CD14-positive monocyte (primary cell): Measurements from ENCODE around the gene DBNDD2. TPM values are rescaled to one million over a fixed set of nuclear protein-coding genes. Genes with fewer than 3 reads are reported as not detected.
A peak's percentile ranks its signal among the peaks of the same experiment; 100 is the strongest.

ENCODE experiments used
- DNase-seq, 3 donors: peaks; one replicate each; pipeline ENCODE4 v3.0.0-alpha.2; 2011 to 2022
- H2AFZ ChIP-seq: 2 replicates; pipeline ENCODE4 v1.6.0; 2012; ENCODE audit warnings: mild to moderate bottlenecking, low read depth, low read length, inconsistent platforms; ENCODE audit not compliant: insufficient read depth, poor library complexity, severe bottlenecking
- H3K27ac ChIP-seq, 2 donors: 1 replicate in 1 of 2; 2 replicates in 1 of 2; pipeline ENCODE4 v1.5.1; 2012 to 2013; ENCODE audit warnings: low read length in 2 of 2, control low read depth in 1 of 2, inconsistent platforms in 1 of 2, low read depth in 1 of 2, mild to moderate bottlenecking in 1 of 2
- H3K27me3 ChIP-seq, 2 donors: one replicate each; pipeline versions ENCODE4 v1.6.0 to v1.6.1; 2011 to 2013; ENCODE audit warnings: low read length in 2 of 2; ENCODE audit not compliant: control insufficient read depth in 2 of 2, insufficient read depth in 2 of 2
- H3K36me3 ChIP-seq, 2 donors: replicated peaks in 1 of 2; 1 replicate in 1 of 2; 2 replicates in 1 of 2; pipeline versions ENCODE4 v1.5.1 to v1.6.1; 2012 to 2013; ENCODE audit warnings: low read length in 2 of 2, control low read depth in 1 of 2, inconsistent platforms in 1 of 2, mild to moderate bottlenecking in 1 of 2; ENCODE audit not compliant: insufficient read depth in 2 of 2, control insufficient read depth in 1 of 2
- H3K4me1 ChIP-seq, 2 donors: 1 replicate in 1 of 2; 2 replicates in 1 of 2; pipeline versions ENCODE4 v1.5.1 to v1.6.1; 2012 to 2013; ENCODE audit warnings: low read length in 2 of 2, control low read depth in 1 of 2, inconsistent platforms in 1 of 2, mild to moderate bottlenecking in 1 of 2, moderate library complexity in 1 of 2; ENCODE audit not compliant: insufficient read depth in 2 of 2, control insufficient read depth in 1 of 2
- H3K4me2 ChIP-seq: replicated peaks from 2 replicates; pipeline ENCODE3; 2012; ENCODE audit warnings: low read length, moderate library complexity, mild to moderate bottlenecking; ENCODE audit not compliant: poor library complexity, severe bottlenecking; ENCODE audit errors: extremely low read depth
- H3K4me3 ChIP-seq, 3 experiments: fragments of 200-600 bp in 1 of 3; sonication (generic) in 1 of 3; replicated peaks in 1 of 3; 1 replicate in 2 of 3; 2 replicates in 1 of 3; pipeline ENCODE4 v1.5.1; 2011 to 2013; ENCODE audit warnings: low read length in 3 of 3, mild to moderate bottlenecking in 3 of 3, control low read depth in 2 of 3, low read depth in 2 of 3, inconsistent platforms in 1 of 3, moderate library complexity in 1 of 3
- H3K79me2 ChIP-seq: 2 replicates; pipeline ENCODE4 v1.6.0; 2012; ENCODE audit warnings: mild to moderate bottlenecking, control low read depth, inconsistent platforms, low read length, moderate library complexity; ENCODE audit not compliant: insufficient read depth
- H3K9ac ChIP-seq: 2 replicates; pipeline ENCODE4 v1.6.0; 2017; ENCODE audit warnings: low read length, mild to moderate bottlenecking; ENCODE audit not compliant: insufficient read depth, poor library complexity, severe bottlenecking
- H3K9me3 ChIP-seq, 2 donors: replicated peaks in 1 of 2; 1 replicate in 1 of 2; 2 replicates in 1 of 2; pipeline versions ENCODE4 v1.5.1 to v1.6.1; 2012 to 2013; ENCODE audit warnings: low read length in 2 of 2, control low read depth in 1 of 2; ENCODE audit not compliant: control insufficient read depth in 1 of 2, insufficient read depth in 1 of 2
- H4K20me1 ChIP-seq: 2 replicates; pipeline ENCODE4 v1.6.0; 2012; ENCODE audit warnings: mild to moderate bottlenecking, low read length, control low read depth, moderate library complexity; ENCODE audit not compliant: insufficient read depth
- H3K27ac Mint-ChIP-seq, 7 donors: one replicate each; pipeline ENCODE4 v1.8.0; 2020; ENCODE audit warnings: mild to moderate bottlenecking in 7 of 7, mixed read lengths in 7 of 7, moderate library complexity in 6 of 7, inconsistent platforms in 2 of 7
- H3K27me3 Mint-ChIP-seq, 3 donors: one replicate each; pipeline ENCODE4 v1.8.0; 2021 to 2022; ENCODE audit warnings: low read depth in 3 of 3, mild to moderate bottlenecking in 3 of 3, mixed read lengths in 3 of 3, moderate library complexity in 3 of 3, inconsistent platforms in 1 of 3
- H3K36me3 Mint-ChIP-seq, 2 donors: one replicate each; pipeline ENCODE4 v1.8.0; 2020; ENCODE audit warnings: mixed read lengths in 2 of 2, inconsistent platforms in 1 of 2, mild to moderate bottlenecking in 1 of 2
- H3K4me1 Mint-ChIP-seq: one replicate; pipeline ENCODE4 v1.8.0; 2020; ENCODE audit warnings: mild to moderate bottlenecking, mixed read lengths
- H3K4me3 Mint-ChIP-seq, 2 donors: one replicate each; pipeline ENCODE4 v1.8.0; 2020; ENCODE audit warnings: mild to moderate bottlenecking in 2 of 2, mixed read lengths in 2 of 2, moderate library complexity in 1 of 2
- H3K9me3 Mint-ChIP-seq, 7 donors: one replicate each; pipeline ENCODE4 v1.8.0; 2020 to 2022; ENCODE audit warnings: mixed read lengths in 7 of 7, mild to moderate bottlenecking in 6 of 7, moderate library complexity in 6 of 7, inconsistent platforms in 2 of 7
- CTCF ChIP-seq: fragments of 200-600 bp; IDR thresholded peaks from one replicate; pipeline ENCODE4 v1.8.0; 2022; ENCODE audit warnings: antibody characterized with exemption, mild to moderate bottlenecking
- WGBS: methylation state at CpG from one replicate; pipeline ENCODE4 v1.1.5; 2013; ENCODE audit warnings: missing lambda C conversion rate; ENCODE audit not compliant: insufficient coverage; 5-methylcytosine and 5-hydroxymethylcytosine counted together
- intact Hi-C, 2 donors: fragments of 100-400 bp; cut with micrococcal nuclease; formaldehyde crosslinking; loops; one replicate each; pipeline versions ENCODE4 v1.15.0 to v1.15.1; 2023
- polyA plus RNA-seq, 3 donors: library from polyadenylated mRNA; depleted of rRNA in 1 of 3; unstranded in 2 of 3; stranded (reverse) in 1 of 3; fragments of 300-500 nt in 2 of 3; fragments of >200 nt in 1 of 3; fragmentation: Illumina TruSeq in 2 of 3; gene quantifications; 1 replicate in 2 of 3; 2 replicates in 1 of 3; pipeline ENCODE4 v1.2.3, GENCODE V29; 2012 to 2021

The DBNDD2 gene
- polyA plus RNA-seq, 3 donors: 15.6 to 22.1 (median 21.9) TPM

GRCh38 chr20:45390931-45391330, 17.2 kb upstream of the DBNDD2 start:
- no peaks in the 10 kb centered on the region for H3K36me3 ChIP-seq
- no peaks in the 10 kb centered on the region for H3K4me1 ChIP-seq
- no peak overlapping the region for H3K27ac Mint-ChIP-seq
- H3K4me3 Mint-ChIP-seq: no peak overlapping the region
- H3K27ac ChIP-seq: no peak overlapping the region
- TF ChIP-seq CTCF: no peak
- H3K9me3 ChIP-seq: no peaks in the 10 kb centered on the region
- intact Hi-C loops: no loop called here
- peaks cover 2% of the 10 kb centered on the region for H3K4me1 Mint-ChIP-seq
- no CpG with 5 or more reads among the region's 2 CpGs for WGBS
- H3K4me2 ChIP-seq: no peak overlapping the region
- no peak overlapping the region for H3K4me3 ChIP-seq
- H3K79me2 ChIP-seq: no peaks in the 10 kb centered on the region
- no peak overlapping the region for H2AFZ ChIP-seq
- peaks cover 0 to 3% (median 0%) of the 10 kb centered on the region in 7 donors for H3K9me3 Mint-ChIP-seq
- no peak overlapping the region for H3K9ac ChIP-seq
- DNase-seq: peak in 1 of 3 donors; percentile 20
- H3K27me3 Mint-ChIP-seq: peaks cover 2 to 10% (median 3%) of the 10 kb centered on the region in 3 donors
- peaks cover 0 to 1% of the 10 kb centered on the region in 2 donors for H3K36me3 Mint-ChIP-seq
- no peaks in the 10 kb centered on the region for H4K20me1 ChIP-seq
- no peaks in the 10 kb centered on the region for H3K27me3 ChIP-seq

- Mint-ChIP-seq H3K27ac (no peak overlapping the region), H3K4me1 (peaks cover 2% of the 10 kb centered on the region), H3K27me3 (peaks cover 2 to 10% (median 3%) of the 10 kb centered on the region in 3 donors), H3K4me3 (no peak overlapping the region), H3K36me3 (peaks cover 0 to 1% of the 10 kb centered on the region in 2 donors), H3K9me3 (peaks cover 0 to 3% (median 0%) of the 10 kb centered on the region in 7 donors)
- H3K4me1 ChIP-seq: no peaks in the 10 kb centered on the region
- WGBS: no CpG with 5 or more reads among the region's 2 CpGs
- H3K4me3 ChIP-seq: no peak overlapping the region
- no peaks in the 10 kb centered on the region for H3K27me3 ChIP-seq
- no peaks in the 10 kb centered on the region for H4K20me1 ChIP-seq
- TF ChIP-seq CTCF: no peak
- no peaks in the 10 kb centered on the region for H3K36me3 ChIP-seq
- H3K79me2 ChIP-seq: no peaks in the 10 kb centered on the region
- no peak for DNase-seq
- H3K27ac ChIP-seq: no peak overlapping the region
- H3K9ac ChIP-seq: no peak overlapping the region
- no peak overlapping the region for H3K4me2 ChIP-seq
- intact Hi-C loops: no loop called here
- H2AFZ ChIP-seq: no peak overlapping the region
- no peaks in the 10 kb centered on the region for H3K9me3 ChIP-seq
Observed at GRCh38 chr20:45391559-45391958, 16.5 kb upstream of the DBNDD2 start.
